Measurements from ENCODE around the gene ABCB1. TPM values are rescaled to one million over a fixed set of nuclear protein-coding genes. Genes with fewer than 3 reads are reported as not detected.

The ABCB1 gene
- 1.3 TPM in 1 of 2 replicates, not detected in the other for total RNA-seq

GRCh38 chr7:87600130-87601124 lies at the start of gene ABCB1:
Gene ABCB1, minus strand, starts transcription at chr7:87600884. Its CDS starts 700 bp downstream, at chr7:87600184.

GRCh38 chr7:87475359-87476178 lies 125.1 kb downstream of the ABCB1 start, which contains the start of gene ABCB4:
Gene ABCB4, minus strand, starts transcription at chr7:87475680. Its CDS starts 215 bp downstream, at chr7:87475465.

Other genes starting within 250 kb of the ABCB1 start
- gene ABCB4, start 125.2 kb downstream of the ABCB1 start, total RNA-seq = 2.4 and 2.5 TPM in 2 replicates
- gene RUNDC3B, start 27.5 kb upstream of the ABCB1 start, total RNA-seq = 0.52 TPM in 1 of 2 replicates, not detected in the other

Measured in epithelial cell of alveolus of lung (primary cell).